GM12873 (cell line): Measurements from ENCODE around the gene NUP98.

ENCODE experiments used
- TF ChIP-seq, protein P1 (sequence below): IDR thresholded peaks from 2 replicates; pipeline ENCODE4 v1.5.1; 2012; ENCODE audit warnings: low read depth, mild to moderate bottlenecking, moderate library complexity, low read length, control low read depth; ENCODE audit not compliant: insufficient read depth; ENCODE audit errors: missing control alignments

Gene NUP98

DNA sequence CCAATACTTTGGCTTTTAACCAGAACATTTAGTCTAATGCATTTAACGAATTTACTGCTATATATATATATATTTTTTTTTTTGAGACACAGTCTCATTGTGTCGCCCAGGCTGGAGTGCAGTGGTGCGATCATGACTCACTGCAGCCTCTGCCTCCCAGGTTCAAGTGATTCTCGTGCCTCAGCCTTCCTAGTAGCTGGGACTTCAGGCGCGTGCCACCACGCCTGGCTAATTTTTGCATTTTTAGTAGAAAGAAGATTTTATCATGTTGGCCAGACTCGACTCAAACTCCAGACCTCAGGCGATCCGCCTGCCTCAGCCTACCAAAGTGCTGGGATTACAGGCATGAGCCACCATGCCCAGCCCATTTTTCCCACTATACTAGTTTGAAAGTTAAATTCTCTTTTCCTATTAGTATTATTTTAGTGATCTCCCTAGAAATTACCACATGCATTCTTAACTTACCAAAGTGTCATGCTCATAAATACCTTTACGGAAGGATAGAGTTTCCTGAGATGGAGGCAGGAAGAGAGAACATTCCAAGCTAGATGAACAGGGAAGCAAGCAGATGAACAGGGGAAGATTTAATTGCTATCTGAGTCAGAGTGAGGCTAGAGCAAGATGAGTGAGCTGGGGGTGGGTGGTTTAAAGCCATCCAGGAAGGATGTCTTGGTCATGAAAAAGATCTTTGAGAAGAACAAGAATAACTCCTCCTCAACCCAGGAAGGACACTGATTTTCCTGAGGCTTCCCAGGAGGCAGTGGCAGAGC lies 6.6 kb upstream of the NUP98 start:
- TF ChIP-seq, protein P1, sequence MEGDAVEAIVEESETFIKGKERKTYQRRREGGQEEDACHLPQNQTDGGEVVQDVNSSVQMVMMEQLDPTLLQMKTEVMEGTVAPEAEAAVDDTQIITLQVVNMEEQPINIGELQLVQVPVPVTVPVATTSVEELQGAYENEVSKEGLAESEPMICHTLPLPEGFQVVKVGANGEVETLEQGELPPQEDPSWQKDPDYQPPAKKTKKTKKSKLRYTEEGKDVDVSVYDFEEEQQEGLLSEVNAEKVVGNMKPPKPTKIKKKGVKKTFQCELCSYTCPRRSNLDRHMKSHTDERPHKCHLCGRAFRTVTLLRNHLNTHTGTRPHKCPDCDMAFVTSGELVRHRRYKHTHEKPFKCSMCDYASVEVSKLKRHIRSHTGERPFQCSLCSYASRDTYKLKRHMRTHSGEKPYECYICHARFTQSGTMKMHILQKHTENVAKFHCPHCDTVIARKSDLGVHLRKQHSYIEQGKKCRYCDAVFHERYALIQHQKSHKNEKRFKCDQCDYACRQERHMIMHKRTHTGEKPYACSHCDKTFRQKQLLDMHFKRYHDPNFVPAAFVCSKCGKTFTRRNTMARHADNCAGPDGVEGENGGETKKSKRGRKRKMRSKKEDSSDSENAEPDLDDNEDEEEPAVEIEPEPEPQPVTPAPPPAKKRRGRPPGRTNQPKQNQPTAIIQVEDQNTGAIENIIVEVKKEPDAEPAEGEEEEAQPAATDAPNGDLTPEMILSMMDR = no peak

DNA sequence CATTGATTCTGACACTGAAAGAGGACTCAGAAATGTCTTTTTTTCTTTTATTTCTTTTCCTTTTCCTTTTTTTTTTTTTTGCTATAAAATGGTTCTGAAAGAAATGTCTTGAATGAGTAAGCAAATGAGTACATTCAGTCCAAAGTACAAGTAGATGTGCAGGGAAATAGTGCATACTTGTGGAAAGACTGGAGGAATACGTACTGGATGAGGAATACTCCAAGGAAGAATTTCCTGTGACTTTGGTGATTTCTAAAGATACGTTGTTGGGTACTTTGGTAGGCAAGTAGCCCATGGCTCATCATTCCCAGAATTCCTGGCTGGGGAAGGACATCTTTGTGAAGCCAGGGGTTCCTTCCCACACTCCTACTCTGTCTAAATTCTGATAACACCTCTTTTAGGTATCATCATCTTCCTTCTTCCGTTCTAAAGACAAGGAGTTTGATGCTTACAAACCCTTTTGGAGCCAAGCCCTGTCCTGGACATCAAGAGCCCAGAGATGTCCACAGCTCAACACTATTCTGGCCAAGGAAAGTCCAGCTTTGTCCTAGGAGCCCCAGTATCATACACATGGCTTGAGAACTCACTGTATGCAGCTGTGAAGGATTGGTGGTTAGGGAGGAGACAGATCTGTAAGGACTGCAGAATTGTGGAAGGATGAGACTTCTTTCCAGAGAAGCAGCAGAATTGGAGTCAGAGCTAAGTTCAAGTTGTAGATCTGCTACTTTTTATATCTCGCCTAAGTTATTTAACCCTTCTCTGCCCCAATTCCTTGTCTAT lies 4.8 kb upstream of the NUP98 start:
- TF ChIP-seq, protein P1 = no peak

DNA sequence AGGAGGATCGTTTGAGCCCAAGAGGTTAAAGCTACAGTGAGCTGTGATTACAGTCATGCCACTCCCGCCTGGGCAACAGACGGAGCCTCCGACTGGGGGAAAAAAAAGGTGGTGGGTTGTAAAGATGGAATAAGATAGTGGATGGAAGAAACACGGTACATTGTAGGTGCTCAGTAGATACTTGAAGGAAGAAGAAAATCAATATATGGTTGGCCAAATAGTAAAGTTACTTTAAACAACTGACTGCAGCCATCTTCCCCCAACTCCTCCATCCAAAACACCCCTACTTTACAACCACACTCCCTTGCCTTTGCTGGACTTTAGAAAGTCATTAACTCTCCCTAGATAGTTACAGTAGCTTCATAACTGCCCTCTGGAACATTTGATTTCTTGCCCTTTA lies 2.5 kb upstream of the NUP98 start:
- TF ChIP-seq, protein P1 = no peak

DNA sequence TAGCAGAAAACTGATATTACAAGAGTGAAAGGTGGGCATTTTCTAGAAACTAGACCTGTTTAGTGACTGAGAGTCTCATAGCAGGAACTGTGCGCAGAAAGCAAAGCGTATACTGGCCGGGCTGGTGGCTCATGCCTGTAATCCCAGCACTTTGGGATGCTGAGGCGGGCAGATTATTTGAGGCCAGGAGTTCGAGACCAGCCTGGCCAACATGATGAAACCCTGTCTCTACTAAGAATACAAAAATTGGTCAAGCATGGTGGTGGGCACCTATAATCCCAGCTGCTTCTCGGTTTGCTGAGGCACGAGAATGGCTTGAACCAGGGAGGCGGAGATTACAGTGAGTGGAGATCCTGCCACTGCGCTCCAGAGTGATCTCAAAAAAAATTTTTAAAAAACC lies 1.8 kb upstream of the NUP98 start:
- TF ChIP-seq, protein P1 = no peak

DNA sequence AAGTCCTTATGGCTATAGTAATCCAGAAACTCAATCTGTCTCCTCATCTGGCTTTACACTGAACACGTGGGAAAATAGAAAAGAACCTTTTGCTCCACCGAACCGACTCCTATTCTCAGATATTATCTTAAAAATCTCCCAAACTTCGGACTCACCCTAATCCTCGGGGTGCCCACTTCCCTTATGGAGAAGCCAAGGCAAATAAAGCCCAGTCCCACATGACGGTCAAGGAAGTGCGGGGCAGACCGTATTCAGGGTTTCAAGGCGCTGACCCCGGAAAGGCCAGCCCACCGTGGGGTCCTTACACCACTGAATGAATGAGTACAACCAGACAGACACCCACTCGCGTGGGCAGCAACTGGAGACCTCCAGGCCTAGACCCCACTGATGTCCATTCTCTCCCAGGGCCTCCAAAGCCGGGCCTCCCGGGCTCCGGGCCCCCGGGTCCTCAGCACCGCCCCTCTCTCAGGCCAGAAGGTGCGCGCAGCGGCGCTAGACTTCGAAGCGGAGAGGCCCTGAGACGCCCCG lies 489 bp downstream of the NUP98 start:
- TF ChIP-seq, protein P1 = no peak

DNA sequence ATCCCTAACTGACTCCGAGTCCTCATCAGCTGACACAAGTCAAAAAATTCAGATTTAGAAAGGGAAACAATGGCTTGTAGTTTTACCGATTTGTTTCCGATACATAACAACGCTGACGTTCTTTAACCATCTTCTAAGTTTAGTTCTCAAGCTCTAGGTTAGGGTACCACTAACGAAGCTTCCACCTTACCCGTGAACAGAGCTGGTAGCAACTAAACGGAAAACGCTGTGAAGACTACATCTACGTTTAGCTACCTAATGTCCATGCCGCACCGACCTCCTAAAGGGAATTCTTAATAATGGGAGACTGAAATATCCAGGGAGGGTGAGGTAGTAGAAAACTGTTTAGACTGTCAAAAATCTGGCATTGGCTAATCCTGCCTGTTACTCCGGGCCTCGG lies 1.0 kb downstream of the NUP98 start:
- TF ChIP-seq, protein P1 = no peak

DNA sequence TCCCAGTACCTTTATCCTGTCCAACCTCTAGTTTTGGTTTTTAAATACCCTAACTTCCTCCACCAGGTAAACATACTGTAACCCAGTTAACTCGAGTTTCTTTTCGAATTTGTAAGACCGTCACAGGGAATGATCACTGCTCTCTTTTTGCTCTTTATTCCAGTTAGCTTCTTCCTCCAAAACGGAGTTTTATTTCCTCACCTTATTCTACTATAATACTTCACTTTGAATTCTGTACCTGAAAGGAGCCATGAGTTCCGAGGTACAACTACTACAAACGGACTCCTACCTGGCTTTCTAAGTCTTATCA lies 1.4 kb downstream of the NUP98 start:
- TF ChIP-seq, protein P1 = no peak
